ENCODE data around the gene KDF1. TPM values are rescaled to one million over a fixed set of nuclear protein-coding genes. Genes with fewer than 3 reads are reported as not detected.

Gene KDF1
- total RNA-seq, 2 experiments from 2014 or later = not detected

GRCh38 chr1:26942656-26943055, 17.6 kb downstream of the KDF1 start:
- no peak for TF ChIP-seq EZH2phosphoT487 (IDR thresholded peaks at IDR 0.05; ENCODE audit: borderline replicate concordance, low read depth, low read length)
- TF ChIP-seq, protein P1, sequence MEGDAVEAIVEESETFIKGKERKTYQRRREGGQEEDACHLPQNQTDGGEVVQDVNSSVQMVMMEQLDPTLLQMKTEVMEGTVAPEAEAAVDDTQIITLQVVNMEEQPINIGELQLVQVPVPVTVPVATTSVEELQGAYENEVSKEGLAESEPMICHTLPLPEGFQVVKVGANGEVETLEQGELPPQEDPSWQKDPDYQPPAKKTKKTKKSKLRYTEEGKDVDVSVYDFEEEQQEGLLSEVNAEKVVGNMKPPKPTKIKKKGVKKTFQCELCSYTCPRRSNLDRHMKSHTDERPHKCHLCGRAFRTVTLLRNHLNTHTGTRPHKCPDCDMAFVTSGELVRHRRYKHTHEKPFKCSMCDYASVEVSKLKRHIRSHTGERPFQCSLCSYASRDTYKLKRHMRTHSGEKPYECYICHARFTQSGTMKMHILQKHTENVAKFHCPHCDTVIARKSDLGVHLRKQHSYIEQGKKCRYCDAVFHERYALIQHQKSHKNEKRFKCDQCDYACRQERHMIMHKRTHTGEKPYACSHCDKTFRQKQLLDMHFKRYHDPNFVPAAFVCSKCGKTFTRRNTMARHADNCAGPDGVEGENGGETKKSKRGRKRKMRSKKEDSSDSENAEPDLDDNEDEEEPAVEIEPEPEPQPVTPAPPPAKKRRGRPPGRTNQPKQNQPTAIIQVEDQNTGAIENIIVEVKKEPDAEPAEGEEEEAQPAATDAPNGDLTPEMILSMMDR (conservative IDR thresholded peaks at IDR 0.05; ENCODE audit: low read length) = no peak
- Histone ChIP-seq H4K20me1 (ENCODE audit: insufficient read depth, low read length) (no peaks in the 10 kb centered on the region), H3K79me2 (ENCODE audit: insufficient read depth, low read depth, low read length) (peaks cover 3% of the 10 kb centered on the region; the same call in 1 of the 2 replicates), H3K27ac (ENCODE audit: low read depth, low read length, poor library complexity, severe bottlenecking) (no peak overlapping the region), H3K9me2 (ENCODE audit: insufficient read depth, low read length) (no peaks in the 10 kb centered on the region), H3K4me2 (ENCODE audit: low read length) (no peak overlapping the region), H2AFZ (ENCODE audit: low read length) (no peak overlapping the region), H3K9me3 (ENCODE audit: low read length) (no peaks in the 10 kb centered on the region), H3K4me1 (ENCODE audit: insufficient read depth, low read length, poor library complexity, severe bottlenecking) (no peaks in the 10 kb centered on the region), H3K4me3 (ENCODE audit: low read depth, low read length, poor library complexity, severe bottlenecking) (no peak overlapping the region), H3K36me3 (ENCODE audit: insufficient read depth, low read length) (peaks cover 87% of the 10 kb centered on the region)
- no TSS peak for BruUV-seq (replicated peaks)
- intact Hi-C loops (cut with micrococcal nuclease; ENCODE audit: unreplicated experiment) = no loop called here
- POLR2A ChIA-PET = interaction anchor here (0.5 kb wide), 1 partner anchor 1511 kb away, joined by 3 read pairs; no protein-coding TSS in a partner anchor
- DNase-seq (ENCODE audit: low spot score) = no peak
- CTCF ChIA-PET (ENCODE audit: unreplicated experiment) = no interaction called here

- no TSS peak for BruUV-seq (replicated peaks)
- Histone ChIP-seq H3K4me2 (ENCODE audit: low read length) (no peak overlapping the region), H3K79me2 (ENCODE audit: insufficient read depth, low read depth, low read length) (peaks cover 13% of the 10 kb centered on the region; the same call in 1 of the 2 replicates), H3K9me3 (ENCODE audit: low read length) (no peaks in the 10 kb centered on the region), H2AFZ (ENCODE audit: low read length) (no peak overlapping the region), H3K4me3 (ENCODE audit: low read depth, low read length, poor library complexity, severe bottlenecking) (no peak overlapping the region), H3K9me2 (ENCODE audit: insufficient read depth, low read length) (no peaks in the 10 kb centered on the region), H3K36me3 (ENCODE audit: insufficient read depth, low read length) (peaks cover 86% of the 10 kb centered on the region), H3K27ac (ENCODE audit: low read depth, low read length, poor library complexity, severe bottlenecking) (no peak overlapping the region), H4K20me1 (ENCODE audit: insufficient read depth, low read length) (no peaks in the 10 kb centered on the region), H3K4me1 (ENCODE audit: insufficient read depth, low read length, poor library complexity, severe bottlenecking) (no peaks in the 10 kb centered on the region)
- TF ChIP-seq, protein P1 (conservative IDR thresholded peaks at IDR 0.05; ENCODE audit: low read length) = no peak
- TF ChIP-seq EZH2phosphoT487 (IDR thresholded peaks at IDR 0.05; ENCODE audit: borderline replicate concordance, low read depth, low read length) = no peak
- ChIA-PET POLR2A (no interaction called here), CTCF (ENCODE audit: unreplicated experiment) (no interaction called here)
- intact Hi-C loops (cut with micrococcal nuclease; ENCODE audit: unreplicated experiment) = no loop called here
- no peak for DNase-seq (ENCODE audit: low spot score)
Observed at GRCh38 chr1:26941311-26941710, 19.0 kb downstream of the KDF1 start.

GRCh38 chr1:26938659-26939025, 21.6 kb downstream of the KDF1 start:
- ChIA-PET POLR2A (interaction anchor here (1.0 kb wide), 1 partner anchor 11 kb away, joined by 3 read pairs; no protein-coding TSS in a partner anchor), CTCF (ENCODE audit: unreplicated experiment) (interaction anchor here (0.6 kb wide), 1 partner anchor 63 kb away, joined by 3 read pairs; no protein-coding TSS in a partner anchor)
- TF ChIP-seq EZH2phosphoT487 (IDR thresholded peaks at IDR 0.05; ENCODE audit: borderline replicate concordance, low read depth, low read length) = no peak
- TF ChIP-seq, protein P1 (conservative IDR thresholded peaks at IDR 0.05; ENCODE audit: low read length) = no peak
- Histone ChIP-seq H3K79me2 (ENCODE audit: insufficient read depth, low read depth, low read length) (peaks cover 24% of the 10 kb centered on the region; the same call in 1 of the 2 replicates), H3K4me3 (ENCODE audit: low read depth, low read length, poor library complexity, severe bottlenecking) (no peak overlapping the region), H3K4me1 (ENCODE audit: insufficient read depth, low read length, poor library complexity, severe bottlenecking) (no peaks in the 10 kb centered on the region), H3K9me3 (ENCODE audit: low read length) (no peaks in the 10 kb centered on the region), H2AFZ (ENCODE audit: low read length) (no peak overlapping the region), H3K27ac (ENCODE audit: low read depth, low read length, poor library complexity, severe bottlenecking) (no peak overlapping the region), H3K9me2 (ENCODE audit: insufficient read depth, low read length) (no peaks in the 10 kb centered on the region), H3K4me2 (ENCODE audit: low read length) (no peak overlapping the region), H4K20me1 (ENCODE audit: insufficient read depth, low read length) (no peaks in the 10 kb centered on the region), H3K36me3 (ENCODE audit: insufficient read depth, low read length) (peaks cover 82% of the 10 kb centered on the region)
- intact Hi-C loops (cut with micrococcal nuclease; ENCODE audit: unreplicated experiment) = no loop called here
- no TSS peak for BruUV-seq (replicated peaks)
- DNase-seq (ENCODE audit: low spot score) = no peak
